Gastrocnemius medialis (tissue), 4 donors: ENCODE data around the gene FAM131C. TPM values are rescaled to one million over a fixed set of nuclear protein-coding genes. Genes with fewer than 3 reads are reported as not detected.
"Not testable (repeated sequence)": the region's sequence is repeated elsewhere in the genome, so short reads cannot be mapped to it uniquely, and the experiment has no call there.

ENCODE experiments used
- ATAC-seq, 2 donors: fragments of 150-250 bp; one replicate each; pipeline ENCODE4 v1.9.1; 2016
- DNase-seq, 2 donors: peaks; one replicate each; pipeline ENCODE4 v3.0.0-alpha.2; 2019
- H3K27ac ChIP-seq, 4 donors: fragments of 200-600 bp; sonication (generic); 1 replicate in 1 of 4; 2 replicates in 3 of 4; pipeline ENCODE4 v1.5.1; 2016 to 2018; ENCODE audit warnings: mild to moderate bottlenecking in 2 of 4, moderate library complexity in 1 of 4
- H3K27me3 ChIP-seq, 3 donors: fragments of 200-600 bp; sonication (generic) in 2 of 3; 1 replicate in 1 of 3; 2 replicates in 2 of 3; pipeline versions ENCODE4 v1.5.1 to v1.6.0; 2016 to 2019; ENCODE audit warnings: mild to moderate bottlenecking in 1 of 3, moderate library complexity in 1 of 3
- H3K36me3 ChIP-seq, 2 donors: fragments of 200-600 bp; sonication (generic) in 1 of 2; one replicate each; pipeline ENCODE4 v1.5.1; 2017 to 2018
- H3K4me1 ChIP-seq, 2 donors: fragments of 200-600 bp; sonication (generic) in 1 of 2; one replicate each; pipeline ENCODE4 v1.5.1; 2016 to 2017; ENCODE audit warnings: mild to moderate bottlenecking in 2 of 2
- H3K4me3 ChIP-seq, 4 donors: fragments of 200-600 bp; sonication (generic) in 3 of 4; 1 replicate in 1 of 4; 2 replicates in 3 of 4; pipeline ENCODE4 v1.5.1; 2016 to 2019; ENCODE audit warnings: mild to moderate bottlenecking in 2 of 4
- H3K9me3 ChIP-seq, 3 donors: fragments of 200-600 bp; sonication (generic) in 2 of 3; 1 replicate in 1 of 3; 2 replicates in 2 of 3; pipeline ENCODE4 v1.5.1; 2016 to 2019
- CTCF ChIP-seq, 5 experiments: fragments of 450-650 bp in 3 of 5; fragments of 200-600 bp in 2 of 5; sonication (generic) in 2 of 5; IDR thresholded peaks in 4 of 5; conservative IDR thresholded peaks in 1 of 5; 1 replicate in 4 of 5; 2 replicates in 1 of 5; pipeline ENCODE4 v1.5.1; 2016 to 2019; ENCODE audit warnings: antibody characterized with exemption in 5 of 5, mild to moderate bottlenecking in 3 of 5, moderate library complexity in 3 of 5
- POLR2A ChIP-seq, 2 donors: fragments of 450-650 bp; IDR thresholded peaks; one replicate each; pipeline ENCODE4 v1.6.1; 2017; ENCODE audit warnings: antibody characterized with exemption in 2 of 2, mild to moderate bottlenecking in 2 of 2, moderate library complexity in 2 of 2
- in situ Hi-C, 4 donors: fragments of 200-750 bp; cut with MboI; loops; one replicate each; pipeline versions ENCODE4 v1.15.0 to v1.8.0; 2017; ENCODE audit warnings: low sequenced_read_pairs in 4 of 4
- intact Hi-C: fragments of 100-400 bp; cut with DNase I; formaldehyde crosslinking; loops from one replicate; pipeline ENCODE4 v1.15.1; 2023; ENCODE audit warnings: low total_unique reads
- total RNA-seq, 4 donors: library from RNA; depleted of rRNA; stranded (reverse); fragments of >200 nt; gene quantifications; one replicate each; pipeline versions ENCODE4 v1.1.0 to v1.2.3, GENCODE V29; 2016

The FAM131C gene
- total RNA-seq, 4 donors from 2014 or later: not detected

DNA sequence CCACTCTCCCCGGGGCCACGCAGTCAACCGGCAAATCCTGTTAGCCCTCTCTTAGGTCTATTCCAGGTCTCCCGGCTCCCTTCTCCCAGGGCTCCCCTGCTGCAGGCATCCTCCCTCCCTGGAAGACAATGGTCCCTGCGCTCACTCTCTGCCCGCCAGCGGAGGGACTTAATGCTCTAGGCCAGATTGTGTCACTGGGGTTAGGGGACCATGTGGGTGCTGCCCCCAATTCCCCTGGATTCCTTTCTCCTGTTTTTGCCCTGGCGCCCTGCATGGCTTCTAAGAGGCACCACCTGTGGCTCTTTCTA lies 8.2 kb downstream of the FAM131C start:
- Histone ChIP-seq H3K4me1 (peaks cover 12 to 14% of the 10 kb centered on the region in 2 donors), H3K36me3 (no peaks in the 10 kb centered on the region), H3K4me3 (no peak overlapping the region), H3K27me3 (no peaks in the 10 kb centered on the region), H3K9me3 (no peaks in the 10 kb centered on the region), H3K27ac (no peak overlapping the region)
- DNase-seq: no peak
- in situ Hi-C loops: loop anchor here in 1 of 4 donors (25.0 kb wide), 1 partner anchor 253 kb away; the partner anchor contains the start of gene UQCRHL
- ATAC-seq: no peak
- TF ChIP-seq POLR2A (IDR thresholded peaks at IDR 0.05): no peak
- TF ChIP-seq CTCF (IDR thresholded peaks at IDR 0.05 in 4 of 5, conservative IDR thresholded peaks at IDR 0.05 in 1 of 5): no peak
- intact Hi-C loops: no loop called here

GRCh38 chr1:16064536-16065268 lies 8.7 kb downstream of the FAM131C start:
- in situ Hi-C loops (loop anchor here in 1 of 4 donors (25.0 kb wide), 1 partner anchor 252 kb away; the partner anchor contains the start of gene UQCRHL), intact Hi-C loops (no loop called here)
- TF ChIP-seq CTCF (IDR thresholded peaks at IDR 0.05 in 4 of 5, conservative IDR thresholded peaks at IDR 0.05 in 1 of 5) (no peak), POLR2A (IDR thresholded peaks at IDR 0.05) (no peak)
- Histone ChIP-seq H3K4me3 (no peak overlapping the region), H3K36me3 (no peaks in the 10 kb centered on the region), H3K27me3 (no peaks in the 10 kb centered on the region), H3K27ac (no peak overlapping the region), H3K9me3 (no peaks in the 10 kb centered on the region), H3K4me1 (peaks cover 12 to 14% of the 10 kb centered on the region in 2 donors)
- no peak for ATAC-seq
- DNase-seq: no peak

GRCh38 chr1:16063921-16064320 lies 9.5 kb downstream of the FAM131C start:
- Histone ChIP-seq H3K27ac (no peak overlapping the region), H3K4me3 (no peak overlapping the region), H3K9me3 (no peaks in the 10 kb centered on the region), H3K36me3 (no peaks in the 10 kb centered on the region), H3K27me3 (no peaks in the 10 kb centered on the region), H3K4me1 (peaks cover 12 to 14% of the 10 kb centered on the region in 2 donors)
- intact Hi-C loops: no loop called here
- ATAC-seq (no peak), DNase-seq (no peak)
- TF ChIP-seq CTCF (IDR thresholded peaks at IDR 0.05 in 4 of 5, conservative IDR thresholded peaks at IDR 0.05 in 1 of 5): no peak
- TF ChIP-seq POLR2A (IDR thresholded peaks at IDR 0.05): no peak
- in situ Hi-C loops: loop anchor here in 1 of 4 donors (25.0 kb wide), 1 partner anchor 252 kb away; the partner anchor contains the start of gene UQCRHL

DNA sequence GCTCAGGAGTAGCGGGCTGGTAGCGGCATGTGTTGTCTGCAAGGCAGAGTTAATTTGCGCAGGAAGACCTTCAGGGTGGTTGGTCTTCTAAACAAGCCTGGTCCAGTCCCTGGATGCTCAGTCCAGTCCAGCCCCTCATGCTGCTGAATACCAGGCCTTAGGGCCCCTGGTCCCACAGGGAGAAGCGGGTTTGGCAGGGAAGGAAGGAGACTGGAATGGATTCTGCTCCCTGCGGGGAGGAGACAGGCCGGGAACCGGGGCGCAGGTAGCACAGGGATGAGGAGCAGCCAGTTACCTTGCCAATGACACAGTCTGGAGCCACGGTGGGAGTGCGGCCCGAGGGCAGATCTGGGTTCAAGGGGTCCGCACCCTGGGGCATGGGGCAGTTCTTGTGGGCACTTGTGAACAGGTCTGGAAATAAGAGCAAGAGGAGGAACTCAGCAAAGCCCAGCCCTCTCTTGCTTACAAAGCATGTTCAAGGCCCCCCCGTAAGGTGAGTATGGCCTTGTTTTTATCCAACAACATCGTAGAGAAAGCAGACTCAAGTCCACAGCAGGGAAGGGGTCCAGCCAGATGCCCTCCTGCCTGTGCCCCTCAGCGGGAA lies 10.1 kb downstream of the FAM131C start:
- in situ Hi-C loops (loop anchor here in 1 of 4 donors (25.0 kb wide), 1 partner anchor 251 kb away; the partner anchor contains the start of gene UQCRHL), intact Hi-C loops (no loop called here)
- H3K27ac ChIP-seq: no peak overlapping the region
- no peaks in the 10 kb centered on the region for H3K36me3 ChIP-seq
- DNase-seq (no peak), ATAC-seq (no peak)
- peaks cover 10% of the 10 kb centered on the region in 2 donors for H3K4me1 ChIP-seq
- no peaks in the 10 kb centered on the region for H3K9me3 ChIP-seq
- TF ChIP-seq POLR2A (IDR thresholded peaks at IDR 0.05) (no peak), CTCF (IDR thresholded peaks at IDR 0.05 in 4 of 5, conservative IDR thresholded peaks at IDR 0.05 in 1 of 5) (no peak)
- H3K4me3 ChIP-seq: no peak overlapping the region
- H3K27me3 ChIP-seq: no peaks in the 10 kb centered on the region

GRCh38 chr1:16062687-16063075 lies 10.8 kb downstream of the FAM131C start:
- ATAC-seq, H3K4me1 ChIP-seq, H3K27ac ChIP-seq, H3K36me3 ChIP-seq, H3K9me3 ChIP-seq, intact Hi-C loops, H3K27me3 ChIP-seq, DNase-seq, H3K4me3 ChIP-seq: not testable (repeated sequence)
- in situ Hi-C loops: loop anchor here in 1 of 4 donors (25.0 kb wide), 1 partner anchor 250 kb away; the partner anchor contains the start of gene UQCRHL

GRCh38 chr1:16061989-16062686 lies 11.3 kb downstream of the FAM131C start:
- H3K4me3 ChIP-seq, ATAC-seq, H3K4me1 ChIP-seq, H3K27ac ChIP-seq, H3K36me3 ChIP-seq, DNase-seq, H3K27me3 ChIP-seq, H3K9me3 ChIP-seq, intact Hi-C loops: not testable (repeated sequence)
- in situ Hi-C loops: loop anchor here in 1 of 4 donors (25.0 kb wide), 1 partner anchor 250 kb away; the partner anchor contains the start of gene UQCRHL
